ENCODE measurements around the gene HDAC4. TPM values are rescaled to one million over a fixed set of nuclear protein-coding genes. Genes with fewer than 3 reads are reported as not detected.

HDAC4 gene
- polyA plus RNA-seq, 1 experiment, result 8.9 TPM

DNA sequence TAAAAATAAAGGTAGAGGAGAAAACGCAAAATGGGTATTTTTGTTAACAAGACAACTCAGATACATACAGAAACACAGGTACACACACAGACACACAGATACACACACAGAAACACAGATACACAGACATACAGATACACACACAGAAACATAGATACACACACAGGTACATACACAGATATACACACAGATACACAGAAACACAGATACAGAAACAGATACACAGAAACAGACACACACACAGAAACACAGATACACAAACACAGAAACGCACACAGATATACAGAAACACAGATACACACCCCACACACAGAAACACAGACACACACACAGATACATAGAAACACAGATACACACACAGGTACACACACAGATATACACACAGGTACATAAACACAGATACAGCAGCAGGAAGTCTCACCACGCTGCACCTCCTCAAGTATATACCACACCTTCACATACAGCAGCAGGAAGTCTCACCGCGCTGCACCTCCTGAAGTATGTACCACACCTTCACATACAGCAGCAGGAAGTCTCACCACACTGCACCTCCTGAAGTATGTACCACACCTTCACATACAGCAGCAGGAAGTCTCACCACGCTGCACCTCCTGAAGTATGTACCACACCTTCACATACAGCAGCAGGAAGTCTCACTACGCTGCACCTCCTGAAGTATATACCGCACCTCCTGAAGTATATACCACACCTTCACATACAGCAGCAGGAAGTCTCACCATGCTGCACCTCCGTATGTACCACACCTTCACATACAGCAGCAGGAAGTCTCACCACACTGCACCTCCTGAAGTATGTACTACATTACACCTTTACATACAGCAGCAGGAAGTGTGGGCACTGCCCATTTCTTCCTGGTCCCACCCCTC lies 250.5 kb downstream of the HDAC4 start:
- CTCF ChIA-PET, result no interaction called here
- Histone ChIP-seq H3K4me3 (ENCODE audit: low read depth, low read length) (no peak overlapping the region), H3K9me3 (ENCODE audit: control insufficient read depth, insufficient read depth, low read length) (no peaks in the 10 kb centered on the region), H3K27me3 (ENCODE audit: control insufficient read depth, insufficient read depth, low read length) (no peaks in the 10 kb centered on the region), H3K27ac (ENCODE audit: low read depth, low read length) (no peak overlapping the region)
- TF ChIP-seq, protein P1, sequence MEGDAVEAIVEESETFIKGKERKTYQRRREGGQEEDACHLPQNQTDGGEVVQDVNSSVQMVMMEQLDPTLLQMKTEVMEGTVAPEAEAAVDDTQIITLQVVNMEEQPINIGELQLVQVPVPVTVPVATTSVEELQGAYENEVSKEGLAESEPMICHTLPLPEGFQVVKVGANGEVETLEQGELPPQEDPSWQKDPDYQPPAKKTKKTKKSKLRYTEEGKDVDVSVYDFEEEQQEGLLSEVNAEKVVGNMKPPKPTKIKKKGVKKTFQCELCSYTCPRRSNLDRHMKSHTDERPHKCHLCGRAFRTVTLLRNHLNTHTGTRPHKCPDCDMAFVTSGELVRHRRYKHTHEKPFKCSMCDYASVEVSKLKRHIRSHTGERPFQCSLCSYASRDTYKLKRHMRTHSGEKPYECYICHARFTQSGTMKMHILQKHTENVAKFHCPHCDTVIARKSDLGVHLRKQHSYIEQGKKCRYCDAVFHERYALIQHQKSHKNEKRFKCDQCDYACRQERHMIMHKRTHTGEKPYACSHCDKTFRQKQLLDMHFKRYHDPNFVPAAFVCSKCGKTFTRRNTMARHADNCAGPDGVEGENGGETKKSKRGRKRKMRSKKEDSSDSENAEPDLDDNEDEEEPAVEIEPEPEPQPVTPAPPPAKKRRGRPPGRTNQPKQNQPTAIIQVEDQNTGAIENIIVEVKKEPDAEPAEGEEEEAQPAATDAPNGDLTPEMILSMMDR (IDR thresholded peaks at IDR 0.05; ENCODE audit: low read depth, low read length), result no peak
- POLR2A ChIA-PET, result no interaction called here
- no peak for DNase-seq (ENCODE audit: low read depth, low spot score)

DNA sequence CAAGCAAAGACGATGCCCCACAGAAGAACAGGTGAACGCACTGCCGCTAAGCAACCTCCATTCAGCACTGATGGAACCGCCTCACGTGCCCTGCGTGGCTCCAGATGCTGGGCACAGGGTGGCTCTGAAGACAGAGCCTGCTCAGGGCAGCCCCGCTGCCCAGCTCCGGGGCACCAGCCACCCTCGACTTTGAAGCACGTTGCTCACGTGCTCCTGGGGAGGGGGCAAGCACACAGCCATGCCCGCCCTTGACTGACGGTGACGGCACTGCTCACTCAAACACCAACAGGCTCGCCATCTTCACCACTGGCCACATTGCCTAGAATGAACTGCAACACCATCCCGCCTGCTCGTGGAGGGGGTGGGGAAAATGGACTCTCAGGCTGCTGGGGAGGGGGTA lies 251.3 kb downstream of the HDAC4 start:
- TF ChIP-seq, protein P1 (IDR thresholded peaks at IDR 0.05; ENCODE audit: low read depth, low read length), result no peak
- no peak overlapping the region for H3K4me3 ChIP-seq (ENCODE audit: low read depth, low read length)
- POLR2A ChIA-PET, result no interaction called here
- no peak for DNase-seq (ENCODE audit: low read depth, low spot score)
- no peaks in the 10 kb centered on the region for H3K9me3 ChIP-seq (ENCODE audit: control insufficient read depth, insufficient read depth, low read length)
- H3K27me3 ChIP-seq (ENCODE audit: control insufficient read depth, insufficient read depth, low read length), result no peaks in the 10 kb centered on the region
- H3K27ac ChIP-seq (ENCODE audit: low read depth, low read length), result no peak overlapping the region
- CTCF ChIA-PET, result no interaction called here

DNA sequence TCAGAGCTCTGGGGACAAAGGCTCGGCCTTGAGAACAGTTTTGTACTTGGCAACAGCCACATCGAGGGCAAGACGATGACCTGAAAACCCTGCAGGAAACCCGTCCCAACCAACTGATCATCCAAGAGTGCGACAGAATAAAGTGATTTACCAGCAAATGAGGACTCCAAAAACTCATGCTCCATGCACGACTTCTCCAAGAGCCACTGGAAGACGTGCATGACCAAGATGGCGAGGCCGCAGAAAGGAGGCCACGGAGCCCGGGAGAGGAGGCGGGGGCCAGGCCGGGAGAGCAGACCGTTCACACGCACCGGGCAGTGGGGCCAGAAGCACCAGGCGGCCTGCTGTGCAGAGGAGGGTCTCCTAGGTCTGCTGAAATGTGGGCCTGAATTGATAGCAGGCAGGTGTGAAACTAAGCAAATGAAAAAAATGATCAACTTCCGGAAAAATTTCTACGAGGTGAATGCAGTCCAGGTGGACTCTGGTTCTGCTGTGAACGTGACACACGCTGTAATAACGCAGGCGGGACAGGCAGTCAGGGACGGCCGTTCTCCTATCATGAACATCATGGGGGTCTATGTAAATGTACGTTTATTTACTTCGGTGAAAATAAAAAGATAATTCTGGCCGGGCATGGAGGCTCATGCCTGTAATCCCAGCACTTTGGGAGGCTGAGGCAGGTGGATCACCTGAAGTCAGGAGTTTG lies 252.2 kb downstream of the HDAC4 start:
- no peak overlapping the region for H3K27ac ChIP-seq (ENCODE audit: low read depth, low read length)
- TF ChIP-seq, protein P1 (IDR thresholded peaks at IDR 0.05; ENCODE audit: low read depth, low read length), result no peak
- H3K27me3 ChIP-seq (ENCODE audit: control insufficient read depth, insufficient read depth, low read length), result no peaks in the 10 kb centered on the region
- no peaks in the 10 kb centered on the region for H3K9me3 ChIP-seq (ENCODE audit: control insufficient read depth, insufficient read depth, low read length)
- DNase-seq (ENCODE audit: low read depth, low spot score), result no peak
- no peak overlapping the region for H3K4me3 ChIP-seq (ENCODE audit: low read depth, low read length)
- ChIA-PET CTCF (no interaction called here), POLR2A (no interaction called here)

DNA sequence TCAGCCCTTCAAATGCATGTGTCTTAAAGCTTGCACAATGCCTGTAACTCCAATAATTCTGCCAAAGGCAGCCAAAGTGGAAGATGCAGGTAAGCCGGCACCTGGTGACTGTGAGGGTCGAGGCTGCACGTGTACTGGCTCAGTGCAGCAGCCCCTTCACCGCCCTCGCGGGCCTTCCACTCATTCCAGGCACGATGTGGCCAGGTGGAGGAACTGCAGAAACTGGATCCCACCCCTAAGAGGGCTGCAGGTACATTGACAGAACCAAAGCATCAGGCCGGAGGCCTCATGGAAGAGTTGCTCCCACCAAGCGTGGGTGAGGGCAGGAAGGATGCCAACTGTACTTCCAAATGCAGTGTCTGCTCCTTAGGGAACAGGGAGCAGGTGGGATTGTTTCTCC lies 253.4 kb downstream of the HDAC4 start:
- H3K9me3 ChIP-seq (ENCODE audit: control insufficient read depth, insufficient read depth, low read length), result no peaks in the 10 kb centered on the region; the same call in 1 of the 2 replicates
- H3K27ac ChIP-seq (ENCODE audit: low read depth, low read length), result no peak overlapping the region
- H3K27me3 ChIP-seq (ENCODE audit: control insufficient read depth, insufficient read depth, low read length), result no peaks in the 10 kb centered on the region
- CTCF ChIA-PET, result no interaction called here
- POLR2A ChIA-PET, result no interaction called here
- DNase-seq (ENCODE audit: low read depth, low spot score), result no peak
- TF ChIP-seq, protein P1 (IDR thresholded peaks at IDR 0.05; ENCODE audit: low read depth, low read length), result no peak
- no peak overlapping the region for H3K4me3 ChIP-seq (ENCODE audit: low read depth, low read length)

DNA sequence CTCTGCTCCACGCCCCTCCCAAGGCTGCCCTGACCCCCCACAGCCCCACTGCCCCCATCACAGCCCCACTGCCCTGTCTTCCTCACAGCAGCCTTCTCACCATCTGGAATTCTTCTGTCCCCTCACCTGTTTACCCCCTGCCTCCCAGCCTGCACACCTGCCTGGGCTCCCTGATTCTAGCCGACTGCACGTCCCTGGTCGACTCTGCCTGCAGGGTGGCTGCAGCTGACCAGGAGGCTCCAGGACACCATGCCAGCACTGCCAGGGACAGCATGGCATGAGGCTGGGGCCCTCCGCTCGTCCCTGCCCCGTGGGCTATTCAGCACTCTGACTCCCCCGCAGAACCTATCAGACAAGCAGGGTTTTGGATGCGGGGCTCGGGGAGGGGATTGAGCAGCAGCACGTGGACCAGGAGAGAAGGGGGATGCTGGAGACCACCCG lies 254.1 kb downstream of the HDAC4 start:
- POLR2A ChIA-PET, result no interaction called here
- DNase-seq (ENCODE audit: low read depth, low spot score), result no peak
- no peak overlapping the region for H3K4me3 ChIP-seq (ENCODE audit: low read depth, low read length)
- TF ChIP-seq, protein P1 (IDR thresholded peaks at IDR 0.05; ENCODE audit: low read depth, low read length), result no peak
- CTCF ChIA-PET, result no interaction called here
- H3K27ac ChIP-seq (ENCODE audit: low read depth, low read length), result no peak overlapping the region
- H3K27me3 ChIP-seq (ENCODE audit: control insufficient read depth, insufficient read depth, low read length), result no peaks in the 10 kb centered on the region
- no peaks in the 10 kb centered on the region; the same call in 1 of the 2 replicates for H3K9me3 ChIP-seq (ENCODE audit: control insufficient read depth, insufficient read depth, low read length)

Data from AG04450 (cell line).